ENCODE results near the gene TESMIN.

DNA sequence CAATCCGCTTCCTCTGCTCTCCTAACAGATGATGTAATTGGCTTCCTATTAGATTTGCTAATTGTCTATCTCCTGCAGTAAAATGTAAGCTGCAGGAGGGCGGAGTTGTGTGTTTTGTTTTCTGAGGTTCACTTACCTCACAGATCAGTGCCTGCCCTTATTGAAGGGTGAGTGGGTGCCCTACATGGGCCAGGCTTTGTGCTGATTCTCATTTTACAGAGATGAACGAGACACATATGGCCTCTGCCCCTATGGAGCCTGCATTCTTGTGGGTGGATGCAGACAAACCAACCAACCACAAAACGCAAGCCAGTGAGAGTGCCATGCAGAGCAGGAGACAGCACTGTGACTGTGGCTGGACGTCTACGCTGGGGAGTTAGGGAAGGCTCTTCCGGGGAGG, 9.9 kb downstream of the TESMIN start:
- TF ChIP-seq SP1 (IDR thresholded peaks at IDR 0.05) (no peak), HDGF (IDR thresholded peaks at IDR 0.05; ENCODE audit: borderline replicate concordance) (no peak), LEF1 (IDR thresholded peaks at IDR 0.05; ENCODE audit: borderline replicate concordance) (no peak), BHLHE40 (IDR thresholded peaks at IDR 0.05; ENCODE audit: borderline replicate concordance) (no peak), L3MBTL2 (conservative IDR thresholded peaks at IDR 0.05) (no peak), ELF4 (IDR thresholded peaks at IDR 0.05) (no peak)
- TF ChIP-seq, protein P1, sequence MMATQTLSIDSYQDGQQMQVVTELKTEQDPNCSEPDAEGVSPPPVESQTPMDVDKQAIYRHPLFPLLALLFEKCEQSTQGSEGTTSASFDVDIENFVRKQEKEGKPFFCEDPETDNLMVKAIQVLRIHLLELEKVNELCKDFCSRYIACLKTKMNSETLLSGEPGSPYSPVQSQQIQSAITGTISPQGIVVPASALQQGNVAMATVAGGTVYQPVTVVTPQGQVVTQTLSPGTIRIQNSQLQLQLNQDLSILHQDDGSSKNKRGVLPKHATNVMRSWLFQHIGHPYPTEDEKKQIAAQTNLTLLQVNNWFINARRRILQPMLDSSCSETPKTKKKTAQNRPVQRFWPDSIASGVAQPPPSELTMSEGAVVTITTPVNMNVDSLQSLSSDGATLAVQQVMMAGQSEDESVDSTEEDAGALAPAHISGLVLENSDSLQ (IDR thresholded peaks at IDR 0.05) = no peak

Measured in HEK293T (cell line).